ENCODE measurements around the gene KHK. TPM values are rescaled to one million over a fixed set of nuclear protein-coding genes. Genes with fewer than 3 reads are reported as not detected.

The KHK gene
- total RNA-seq, 1 donor from 2014 or later = 3.6 TPM

DNA sequence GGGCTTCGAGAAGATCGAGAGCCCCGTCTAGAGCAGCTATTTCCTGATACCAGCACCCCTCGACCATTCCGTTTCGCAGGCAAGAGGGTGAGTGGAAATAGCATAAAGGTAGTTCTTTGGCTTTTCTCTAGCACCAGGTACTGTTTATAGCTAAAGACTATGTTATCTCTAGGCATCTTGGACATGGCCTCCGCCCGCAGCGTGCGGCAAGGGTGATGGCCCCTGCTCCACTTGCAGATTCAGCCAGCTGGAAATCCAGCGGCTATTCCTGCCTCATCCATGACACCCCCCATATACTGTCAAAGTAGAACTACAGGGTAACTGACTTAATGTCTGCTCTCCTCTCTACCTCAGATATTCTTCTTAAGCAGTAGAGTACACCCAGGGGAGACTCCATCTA is 31.9 kb upstream of the KHK start:
- Mint-ChIP-seq H3K4me3 (no peak overlapping the region), H3K27me3 (ENCODE audit: low read depth) (peaks cover 6% of the 10 kb centered on the region), H3K27ac (no peak overlapping the region), H3K4me1 (peaks cover 6% of the 10 kb centered on the region), H3K9me3 (no peaks in the 10 kb centered on the region), H3K36me3 (peaks cover 20% of the 10 kb centered on the region)
- no peak for DNase-seq (ENCODE audit: low spot score in 2 of 2, unreplicated experiment in 2 of 2)
- TF ChIP-seq, protein P1, sequence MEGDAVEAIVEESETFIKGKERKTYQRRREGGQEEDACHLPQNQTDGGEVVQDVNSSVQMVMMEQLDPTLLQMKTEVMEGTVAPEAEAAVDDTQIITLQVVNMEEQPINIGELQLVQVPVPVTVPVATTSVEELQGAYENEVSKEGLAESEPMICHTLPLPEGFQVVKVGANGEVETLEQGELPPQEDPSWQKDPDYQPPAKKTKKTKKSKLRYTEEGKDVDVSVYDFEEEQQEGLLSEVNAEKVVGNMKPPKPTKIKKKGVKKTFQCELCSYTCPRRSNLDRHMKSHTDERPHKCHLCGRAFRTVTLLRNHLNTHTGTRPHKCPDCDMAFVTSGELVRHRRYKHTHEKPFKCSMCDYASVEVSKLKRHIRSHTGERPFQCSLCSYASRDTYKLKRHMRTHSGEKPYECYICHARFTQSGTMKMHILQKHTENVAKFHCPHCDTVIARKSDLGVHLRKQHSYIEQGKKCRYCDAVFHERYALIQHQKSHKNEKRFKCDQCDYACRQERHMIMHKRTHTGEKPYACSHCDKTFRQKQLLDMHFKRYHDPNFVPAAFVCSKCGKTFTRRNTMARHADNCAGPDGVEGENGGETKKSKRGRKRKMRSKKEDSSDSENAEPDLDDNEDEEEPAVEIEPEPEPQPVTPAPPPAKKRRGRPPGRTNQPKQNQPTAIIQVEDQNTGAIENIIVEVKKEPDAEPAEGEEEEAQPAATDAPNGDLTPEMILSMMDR (IDR thresholded peaks at IDR 0.05; ENCODE audit: unreplicated experiment) = no peak

DNA sequence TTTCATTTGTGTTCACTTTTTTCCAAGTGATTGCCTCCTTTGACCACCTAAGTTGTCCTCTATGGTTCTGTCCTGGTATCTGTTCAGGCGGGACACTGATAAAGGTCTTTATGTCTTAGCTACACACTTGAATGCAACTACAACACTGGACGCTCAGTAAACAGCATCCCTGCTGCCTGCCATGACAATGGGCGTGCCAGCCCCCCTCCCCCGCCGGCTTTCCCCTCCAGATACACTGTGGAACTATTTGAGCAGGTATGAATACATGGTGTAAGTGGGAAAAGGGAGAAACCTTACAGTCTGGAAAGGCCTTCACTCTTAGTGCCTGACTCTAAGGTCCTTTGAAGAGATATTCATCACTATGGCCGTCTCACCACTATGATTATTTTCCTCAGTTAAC is 29.4 kb upstream of the KHK start:
- H3K9me3 Mint-ChIP-seq = no peaks in the 10 kb centered on the region
- no peak for DNase-seq (ENCODE audit: low spot score in 2 of 2, unreplicated experiment in 2 of 2)
- peaks cover 18% of the 10 kb centered on the region for H3K36me3 Mint-ChIP-seq
- TF ChIP-seq, protein P1 (IDR thresholded peaks at IDR 0.05; ENCODE audit: unreplicated experiment) = no peak
- peaks cover 2% of the 10 kb centered on the region for H3K4me1 Mint-ChIP-seq
- no peaks in the 10 kb centered on the region for H3K27me3 Mint-ChIP-seq (ENCODE audit: low read depth)
- no peak overlapping the region for H3K27ac Mint-ChIP-seq
- no peak overlapping the region for H3K4me3 Mint-ChIP-seq

DNA sequence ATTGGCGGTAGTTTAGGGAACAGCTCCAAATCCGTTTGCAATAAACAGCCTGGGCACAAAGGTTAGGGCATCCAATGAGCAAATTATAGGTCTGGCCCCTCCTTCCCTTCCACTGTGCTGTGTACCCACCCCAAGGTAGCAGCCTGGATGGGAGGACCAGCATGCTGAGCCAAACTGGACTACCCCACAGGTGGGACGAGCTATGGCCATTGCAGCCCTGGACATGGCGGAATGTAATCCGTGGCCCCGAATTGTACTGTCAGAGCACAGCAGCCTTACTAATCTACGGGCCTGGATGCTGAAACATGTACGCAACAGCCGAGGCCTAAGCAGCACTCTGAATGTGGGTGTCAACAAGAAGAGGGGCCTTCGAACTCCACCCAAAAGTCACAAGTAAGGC is 28.4 kb upstream of the KHK start:
- DNase-seq (ENCODE audit: low spot score in 2 of 2, unreplicated experiment in 2 of 2) = no peak
- TF ChIP-seq, protein P1 (IDR thresholded peaks at IDR 0.05; ENCODE audit: unreplicated experiment) = no peak
- H3K4me3 Mint-ChIP-seq = no peak overlapping the region
- H3K27me3 Mint-ChIP-seq (ENCODE audit: low read depth) = no peaks in the 10 kb centered on the region
- no peaks in the 10 kb centered on the region for H3K9me3 Mint-ChIP-seq
- H3K27ac Mint-ChIP-seq = no peak overlapping the region
- H3K36me3 Mint-ChIP-seq = peaks cover 25% of the 10 kb centered on the region
- no peaks in the 10 kb centered on the region for H3K4me1 Mint-ChIP-seq

DNA sequence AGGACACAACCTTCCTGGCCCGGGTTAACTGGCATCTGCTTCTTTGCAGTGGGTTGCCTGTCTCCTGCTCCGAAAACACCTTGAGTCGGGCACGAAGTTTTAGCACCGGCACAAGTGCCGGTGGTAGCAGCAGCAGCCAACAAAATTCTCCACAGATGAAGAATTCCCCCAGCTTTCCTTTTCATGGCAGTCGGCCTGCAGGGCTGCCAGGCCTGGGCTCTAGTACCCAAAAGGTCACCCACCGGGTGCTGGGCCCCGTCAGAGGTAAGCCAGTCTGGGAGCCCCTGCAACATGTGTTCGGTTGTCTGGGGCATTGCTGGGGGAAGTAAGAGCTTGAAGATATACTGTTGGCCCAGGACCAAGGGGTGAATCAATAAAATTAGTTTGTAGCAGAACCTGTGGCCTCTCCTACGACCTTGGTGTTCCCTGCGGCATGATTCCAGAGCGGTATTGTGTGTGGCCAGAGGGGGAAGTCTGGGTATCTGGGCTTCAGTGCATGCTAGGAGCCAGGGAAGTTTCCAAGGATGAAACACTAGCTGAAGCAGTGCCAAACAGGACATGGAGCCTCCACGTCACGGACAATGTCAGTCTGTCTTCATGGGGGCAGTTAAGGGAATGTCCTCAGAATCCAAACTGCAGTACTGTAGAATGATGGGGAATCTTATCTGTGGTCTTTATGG is 27.3 kb upstream of the KHK start:
- H3K9me3 Mint-ChIP-seq = no peaks in the 10 kb centered on the region
- DNase-seq (ENCODE audit: low spot score in 2 of 2, unreplicated experiment in 2 of 2) = no peak
- H3K27me3 Mint-ChIP-seq (ENCODE audit: low read depth) = no peaks in the 10 kb centered on the region
- H3K4me3 Mint-ChIP-seq = no peak overlapping the region
- no peaks in the 10 kb centered on the region for H3K4me1 Mint-ChIP-seq
- peaks cover 31% of the 10 kb centered on the region for H3K36me3 Mint-ChIP-seq
- TF ChIP-seq, protein P1 (IDR thresholded peaks at IDR 0.05; ENCODE audit: unreplicated experiment) = no peak
- H3K27ac Mint-ChIP-seq = no peak overlapping the region

DNA sequence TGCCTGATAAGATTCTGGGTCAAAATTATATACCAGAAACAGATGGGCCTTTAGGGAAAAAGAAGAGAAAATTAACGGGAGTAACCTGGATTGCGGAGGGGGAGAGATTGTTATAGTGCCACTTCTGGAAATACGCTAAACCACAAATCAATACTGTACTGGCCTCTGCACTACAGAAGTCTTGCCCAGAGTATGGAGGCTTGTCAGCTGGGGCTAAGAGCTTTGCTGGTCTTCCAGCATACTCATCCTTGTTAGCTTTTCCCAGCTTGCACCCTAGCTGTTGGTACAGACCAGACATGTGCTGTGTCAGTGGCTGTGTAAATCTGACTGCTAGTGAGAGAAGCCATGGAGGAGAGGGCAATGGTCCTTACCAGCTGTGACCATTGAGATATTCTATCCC is 26.2 kb upstream of the KHK start:
- Mint-ChIP-seq H3K4me3 (no peak overlapping the region), H3K4me1 (no peaks in the 10 kb centered on the region), H3K36me3 (peaks cover 29% of the 10 kb centered on the region), H3K9me3 (no peaks in the 10 kb centered on the region), H3K27me3 (ENCODE audit: low read depth) (no peaks in the 10 kb centered on the region), H3K27ac (no peak overlapping the region)
- DNase-seq (ENCODE audit: low spot score in 2 of 2, unreplicated experiment in 2 of 2) = no peak
- TF ChIP-seq, protein P1 (IDR thresholded peaks at IDR 0.05; ENCODE audit: unreplicated experiment) = no peak

Data from mesothelial cell of epicardium (in vitro differentiated cells).